GM12878 (cell line): ENCODE results near the gene CAPN7. TPM values are rescaled to one million over a fixed set of nuclear protein-coding genes. Genes with fewer than 3 reads are reported as not detected.

Experiments
- BACH1 ChIP-seq: fragments of 450-650 bp; IDR thresholded peaks from 2 replicates; pipeline ENCODE4 v1.6.1; 2017; ENCODE audit warnings: mild to moderate bottlenecking, borderline replicate concordance
- BCL11A ChIP-seq: IDR thresholded peaks from 2 replicates; pipeline ENCODE4 v1.6.1; 2011; ENCODE audit warnings: low read depth, low read length
- BMI1 ChIP-seq: fragments of 450-650 bp; IDR thresholded peaks from 2 replicates; pipeline ENCODE4 v1.6.1; 2016; ENCODE audit warnings: mild to moderate bottlenecking, moderate library complexity, borderline replicate concordance
- CBX5 ChIP-seq: sonication (generic); IDR thresholded peaks from 2 replicates; pipeline ENCODE4 v1.6.1; 2016; ENCODE audit warnings: low read depth, moderate library complexity, mild to moderate bottlenecking, inconsistent platforms
- FOXK2 ChIP-seq: fragments of 450-650 bp; IDR thresholded peaks from 2 replicates; pipeline ENCODE4 v1.6.1; 2017; ENCODE audit warnings: mild to moderate bottlenecking, moderate library complexity
- FOXM1 ChIP-seq: IDR thresholded peaks from 2 replicates; pipeline ENCODE4 v1.6.1; 2012; ENCODE audit warnings: low read depth, mild to moderate bottlenecking, inconsistent platforms, low read length, moderate library complexity
- HCFC1 ChIP-seq: fragments of 150-350 bp; IDR thresholded peaks from 2 replicates; pipeline ENCODE4 v1.6.1; 2014; ENCODE audit warnings: low read length
- HDAC2 ChIP-seq: fragments of 200-600 bp; sonication (generic); IDR thresholded peaks from 2 replicates; pipeline ENCODE4 v1.6.1; 2017
- IKZF1 ChIP-seq: fragments of 450-650 bp; conservative IDR thresholded peaks from 2 replicates; pipeline ENCODE4 v1.6.1; 2017; ENCODE audit warnings: antibody characterized with exemption, mild to moderate bottlenecking
- IRF4 ChIP-seq: IDR thresholded peaks from 2 replicates; pipeline ENCODE4 v1.6.1; 2011; ENCODE audit warnings: low read depth, low read length
- KLF5 ChIP-seq: fragments of 450-650 bp; IDR thresholded peaks from 2 replicates; pipeline ENCODE4 v1.6.1; 2014; ENCODE audit warnings: mild to moderate bottlenecking; ENCODE audit not compliant: partially characterized antibody
- NBN ChIP-seq: fragments of 450-650 bp; IDR thresholded peaks from 2 replicates; pipeline ENCODE4 v1.6.1; 2016
- NFYA ChIP-seq: IDR thresholded peaks from 2 replicates; pipeline ENCODE4 v1.6.1; 2011; ENCODE audit warnings: low read depth, mild to moderate bottlenecking, low read length, improper control_type of control experiment, borderline replicate concordance
- NKRF ChIP-seq: fragments of 450-650 bp; conservative IDR thresholded peaks from 2 replicates; pipeline ENCODE4 v1.6.1; 2017; ENCODE audit warnings: mild to moderate bottlenecking, moderate library complexity
- PBX3 ChIP-seq: IDR thresholded peaks from 2 replicates; pipeline ENCODE4 v1.6.1; 2011; ENCODE audit warnings: mild to moderate bottlenecking, low read depth, low read length, moderate library complexity; ENCODE audit not compliant: insufficient replicate concordance
- PKNOX1 ChIP-seq: fragments of 450-650 bp; IDR thresholded peaks from 2 replicates; pipeline ENCODE4 v1.6.1; 2016; ENCODE audit warnings: mild to moderate bottlenecking
- POLR2A ChIP-seq: IDR thresholded peaks from 2 replicates; pipeline ENCODE4 v1.6.1; 2011; ENCODE audit warnings: low read depth, mild to moderate bottlenecking, low read length
- POLR2AphosphoS5 ChIP-seq: IDR thresholded peaks from 2 replicates; pipeline ENCODE4 v1.6.1; 2011; ENCODE audit warnings: mild to moderate bottlenecking, low read length, inconsistent platforms
- RAD21 ChIP-seq: IDR thresholded peaks from 2 replicates; pipeline ENCODE4 v1.6.1; 2011; ENCODE audit warnings: mild to moderate bottlenecking, low read depth, low read length, moderate library complexity; ENCODE audit not compliant: insufficient read depth
- YBX1 ChIP-seq: fragments of 450-650 bp; IDR thresholded peaks from 2 replicates; pipeline ENCODE4 v1.6.1; 2016; ENCODE audit warnings: antibody characterized with exemption
- ZNF217 ChIP-seq: fragments of 450-650 bp; IDR thresholded peaks from 2 replicates; pipeline ENCODE4 v1.6.1; 2017; ENCODE audit warnings: antibody characterized with exemption, mild to moderate bottlenecking
- ZNF687 ChIP-seq: fragments of 450-650 bp; IDR thresholded peaks from 2 replicates; pipeline ENCODE4 v1.6.1; 2017; ENCODE audit warnings: mild to moderate bottlenecking, moderate library complexity
- polyA plus RNA-seq, 11 experiments: library from polyadenylated mRNA; depleted of rRNA in 4 of 11; unstranded in 6 of 11; stranded (reverse) in 5 of 11; fragments of >200 nt; fragmentation: Nextera tagmentation in 4 of 11; fragmentation: Illumina TruSeq in 1 of 11; extraction: Ambion mirVana in 4 of 11; extraction: Trizol in 1 of 11; gene quantifications; 1 replicate in 1 of 11; 2 replicates in 10 of 11; pipeline versions ENCODE4 v1.2.1 to v1.2.3, GENCODE V29; 2011 to 2016; ENCODE audit warnings: inconsistent platforms in 2 of 11, missing spikeins in 2 of 11, low read depth in 1 of 11
- total RNA-seq, 4 experiments: library from RNA; depleted of rRNA in 3 of 4; stranded (reverse); fragments of >200 nt in 3 of 4; fragmentation: Illumina TruSeq in 1 of 4; extraction: Trizol in 1 of 4; gene quantifications; 2 replicates each; pipeline versions ENCODE4 v1.2.1 to v1.2.3, GENCODE V29; 2013 to 2021
- TF ChIP-seq, protein P1 (sequence below): fragments of 450-650 bp; IDR thresholded peaks from 2 replicates; pipeline ENCODE4 v1.6.1; 2017; ENCODE audit warnings: mild to moderate bottlenecking, low read depth, inconsistent platforms; ENCODE audit not compliant: poor library complexity, severe bottlenecking

Gene CAPN7
- total and polyA plus RNA-seq, 10 of the 15 experiments (the other 5 are each of a cell fraction or from before 2014, with no cell fraction given) = 5.3 to 27.0 (median 18.2) TPM

- TF ChIP-seq CBX5 (no peak), BMI1 (no peak), BCL11A (no peak), POLR2AphosphoS5 (no peak), BACH1 (no peak), HCFC1 (no peak), ZNF687 (no peak), NBN (no peak), PKNOX1 (no peak), KLF5 (no peak), IRF4 (0 out of 2 replicates have a peak, but pooled peaks have one; percentile 29), ZNF217 (no peak), FOXM1 (0 out of 2 replicates have a peak, but pooled peaks have one; percentile 18), FOXK2 (no peak), POLR2A (no peak), IKZF1 (no peak), NKRF (no peak), HDAC2 (no peak), NFYA (no peak), PBX3 (no peak), YBX1 (no peak), RAD21 (peak; percentile 100)
- TF ChIP-seq, protein P1, sequence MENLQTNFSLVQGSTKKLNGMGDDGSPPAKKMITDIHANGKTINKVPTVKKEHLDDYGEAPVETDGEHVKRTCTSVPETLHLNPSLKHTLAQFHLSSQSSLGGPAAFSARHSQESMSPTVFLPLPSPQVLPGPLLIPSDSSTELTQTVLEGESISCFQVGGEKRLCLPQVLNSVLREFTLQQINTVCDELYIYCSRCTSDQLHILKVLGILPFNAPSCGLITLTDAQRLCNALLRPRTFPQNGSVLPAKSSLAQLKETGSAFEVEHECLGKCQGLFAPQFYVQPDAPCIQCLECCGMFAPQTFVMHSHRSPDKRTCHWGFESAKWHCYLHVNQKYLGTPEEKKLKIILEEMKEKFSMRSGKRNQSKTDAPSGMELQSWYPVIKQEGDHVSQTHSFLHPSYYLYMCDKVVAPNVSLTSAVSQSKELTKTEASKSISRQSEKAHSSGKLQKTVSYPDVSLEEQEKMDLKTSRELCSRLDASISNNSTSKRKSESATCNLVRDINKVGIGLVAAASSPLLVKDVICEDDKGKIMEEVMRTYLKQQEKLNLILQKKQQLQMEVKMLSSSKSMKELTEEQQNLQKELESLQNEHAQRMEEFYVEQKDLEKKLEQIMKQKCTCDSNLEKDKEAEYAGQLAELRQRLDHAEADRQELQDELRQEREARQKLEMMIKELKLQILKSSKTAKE = no peak
Observed at GRCh38 chr3:15268033-15268631, 62.1 kb downstream of the CAPN7 start (continued).
